ENCODE results near the gene RAD51B.

The RAD51B gene

DNA sequence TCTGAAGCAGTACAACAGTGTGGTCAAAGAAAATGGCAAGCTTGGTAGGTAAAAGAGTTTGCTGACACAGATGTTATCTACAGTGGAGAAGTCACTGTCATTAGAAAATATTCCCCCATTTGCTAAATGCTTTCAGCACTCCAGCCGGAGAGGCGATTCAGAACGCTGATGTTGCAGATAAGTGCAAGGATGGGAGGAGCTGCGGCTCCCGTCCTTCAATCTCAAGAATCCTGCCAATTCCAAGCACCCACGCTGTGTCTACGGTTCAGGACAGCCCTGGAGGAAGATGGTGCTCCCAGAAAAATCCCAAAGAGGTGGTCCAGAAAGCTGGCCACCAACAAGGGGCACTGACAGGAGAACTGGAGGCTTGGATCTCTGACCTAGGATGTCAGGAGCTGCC lies 894.2 kb downstream of the RAD51B start:
- Histone ChIP-seq H3K27ac (peak overlapping the region in 3 of 11 experiments; percentile 49 to 74 (median 64); a peak in 5 of 22 replicates), H3K27me3 (no peaks in the 10 kb centered on the region), H3K4me2 (peak overlapping the region in 3 of 11 experiments; percentile 61 to 71 (median 68); a peak in 6 of 22 replicates), H3K36me3 (no peaks in the 10 kb centered on the region), H4K20me1 (no peaks in the 10 kb centered on the region), H3K9me3 (replicated peaks in 1 of 11) (peaks cover 0 to 6% (median 0%) of the 10 kb centered on the region in 11 experiments; a peak in 3 of 22 replicates), H3K4me3 (no peak overlapping the region), H3K4me1 (peaks cover 0 to 84% (median 0%) of the 10 kb centered on the region in 10 experiments; a peak in 8 of 20 replicates), H3K9ac (no peak overlapping the region)
- no peak for TF ChIP-seq Cebpa-rat (IDR thresholded peaks at IDR 0.05)

DNA sequence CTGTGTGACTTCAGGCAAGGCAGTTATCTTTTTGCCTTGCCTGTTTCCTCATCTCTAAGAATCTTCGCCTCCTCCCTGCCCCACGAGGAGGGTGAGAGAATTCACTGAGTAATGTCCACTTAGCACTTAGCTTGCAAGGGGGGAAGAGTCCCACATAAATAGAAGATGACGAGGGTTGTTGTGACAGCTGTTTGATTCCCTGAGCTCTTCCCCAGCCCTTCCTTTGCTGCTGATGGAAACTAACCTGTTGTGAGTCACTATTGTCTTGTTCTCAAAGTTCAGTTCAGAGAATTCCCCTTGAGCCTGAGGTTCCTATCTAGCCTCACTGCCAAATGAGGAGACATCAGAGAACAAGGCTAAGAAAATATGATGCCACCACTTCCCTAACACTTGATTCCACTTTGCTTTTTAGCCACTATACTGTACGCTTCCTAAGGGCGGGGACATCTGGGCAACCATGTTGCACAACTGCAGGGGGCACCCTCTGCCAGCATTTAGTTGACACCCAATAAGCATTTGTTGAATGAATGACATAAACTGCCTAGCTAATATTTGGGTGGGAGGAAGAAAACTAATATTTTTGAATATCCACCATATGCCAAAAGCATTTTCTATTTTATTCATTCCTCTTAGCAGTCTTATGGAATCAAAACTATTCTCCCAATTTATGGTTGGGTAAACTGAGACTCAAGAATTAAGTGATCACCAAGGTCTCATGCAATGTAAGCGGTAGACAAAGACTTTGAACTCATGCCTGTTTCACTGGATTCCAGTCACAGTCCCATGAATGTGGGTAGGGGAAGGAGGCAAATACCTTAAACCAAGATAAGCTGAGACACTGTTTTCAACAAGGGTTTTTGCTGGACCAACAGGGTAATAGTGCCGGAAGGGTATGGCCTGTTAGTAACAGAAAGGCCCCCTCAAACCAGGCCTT lies 895.7 kb downstream of the RAD51B start:
- Histone ChIP-seq H3K4me3 (no peak overlapping the region), H3K9ac (peak overlapping the region in 2 of 11 experiments; percentile 46 to 49; a peak in 2 of 22 replicates), H3K27ac (peak overlapping the region in 4 of 11 experiments; percentile 44 to 74 (median 56); a peak in 9 of 22 replicates), H3K4me1 (peaks cover 0 to 99% (median 6%) of the 10 kb centered on the region in 10 experiments; a peak in 13 of 20 replicates), H3K9me3 (replicated peaks in 1 of 11) (peaks cover 2 to 12% (median 3%) of the 10 kb centered on the region in 11 experiments; a peak in 21 of 22 replicates), H3K36me3 (no peaks in the 10 kb centered on the region), H3K27me3 (no peaks in the 10 kb centered on the region), H3K4me2 (peak overlapping the region in 5 of 11 experiments; percentile 24 to 71 (median 61); a peak in 8 of 22 replicates), H4K20me1 (no peaks in the 10 kb centered on the region)
- TF ChIP-seq Cebpa-rat (IDR thresholded peaks at IDR 0.05), result no peak

GRCh38 chr14:68716698-68717097 lies 897.1 kb downstream of the RAD51B start:
- Histone ChIP-seq H3K36me3 (no peaks in the 10 kb centered on the region), H3K4me3 (no peak overlapping the region), H3K4me2 (peak overlapping the region in 2 of 11 experiments; percentile 38 to 61; a peak in 5 of 22 replicates), H4K20me1 (no peaks in the 10 kb centered on the region), H3K4me1 (peaks cover under 1 to 88% (median 6%) of the 10 kb centered on the region in 10 experiments; a peak in 14 of 20 replicates), H3K27me3 (no peaks in the 10 kb centered on the region), H3K9ac (no peak overlapping the region), H3K27ac (0 out of 22 replicates have a peak overlapping the region, but pooled peaks of 1 of the 11 experiments have one; percentile 24), H3K9me3 (replicated peaks in 1 of 11) (peaks cover 6 to 23% (median 15%) of the 10 kb centered on the region in 11 experiments; a peak in 21 of 22 replicates)
- TF ChIP-seq Cebpa-rat (IDR thresholded peaks at IDR 0.05), result no peak

DNA sequence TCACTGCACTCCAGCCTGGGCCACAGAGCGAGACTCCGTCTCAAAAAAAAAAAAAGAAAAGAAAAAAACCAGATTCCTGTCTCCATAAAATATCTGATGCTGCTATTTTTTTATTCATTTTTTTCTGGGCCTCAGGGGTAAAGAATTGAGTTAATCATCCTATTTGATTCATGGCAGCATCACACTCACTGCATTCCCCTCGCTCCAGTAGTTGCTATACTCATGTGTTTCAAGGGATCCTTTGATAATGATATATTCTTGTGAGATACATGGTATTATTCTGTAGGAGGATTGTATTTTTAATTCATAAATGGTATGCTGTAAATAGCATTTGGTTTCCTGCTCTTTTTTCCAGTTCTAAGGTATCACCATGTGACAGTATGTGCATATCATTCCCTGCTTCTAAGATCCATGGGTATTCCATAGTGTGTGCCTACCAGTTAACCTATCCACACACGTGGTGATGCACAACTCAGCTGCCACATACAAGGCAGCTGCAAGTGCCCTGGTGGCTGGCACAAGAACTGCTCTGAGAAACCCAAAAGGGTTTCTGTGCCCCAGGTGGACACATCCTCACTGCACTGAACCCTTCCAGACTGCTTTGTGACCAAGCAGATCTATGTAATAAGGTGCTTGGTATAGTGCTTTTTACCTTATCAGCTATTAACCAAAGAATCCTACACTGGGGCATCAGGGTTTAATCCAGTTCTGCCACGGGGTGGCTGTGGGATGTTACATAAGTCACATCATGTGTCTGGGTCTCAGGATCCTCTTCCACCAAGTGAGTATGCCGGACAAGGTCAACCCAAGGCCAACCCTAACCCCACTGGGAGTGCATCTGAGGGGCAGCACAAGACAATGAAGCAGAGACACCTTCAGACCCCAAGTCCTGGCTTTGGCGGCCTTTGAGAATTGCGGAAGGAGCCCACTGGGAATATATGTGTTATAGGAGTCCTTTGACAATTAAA lies 898.7 kb downstream of the RAD51B start:
- no peaks in the 10 kb centered on the region for H3K27me3 ChIP-seq
- H3K9ac ChIP-seq, result no peak overlapping the region
- TF ChIP-seq Cebpa-rat (IDR thresholded peaks at IDR 0.05), result no peak

GRCh38 chr14:68719634-68720384 lies 900.2 kb downstream of the RAD51B start:
- no peak overlapping the region for H3K9ac ChIP-seq
- peaks cover 6 to 23% (median 15%) of the 10 kb centered on the region in 11 experiments; a peak in 21 of 22 replicates for H3K9me3 ChIP-seq (replicated peaks in 1 of 11)
- TF ChIP-seq Cebpa-rat (IDR thresholded peaks at IDR 0.05), result no peak
- H3K27ac ChIP-seq, result peak overlapping the region in 2 of 11 experiments; percentile 29 to 35; a peak in 3 of 22 replicates
- no peaks in the 10 kb centered on the region for H3K36me3 ChIP-seq
- H3K27me3 ChIP-seq, result no peaks in the 10 kb centered on the region
- H3K4me2 ChIP-seq, result peak overlapping the region in 5 of 11 experiments; percentile 0 to 53 (median 48); a peak in 7 of 22 replicates
- H3K4me3 ChIP-seq, result no peak overlapping the region
- H3K4me1 ChIP-seq, result peaks cover 27 to 82% (median 32%) of the 10 kb centered on the region in 10 experiments
- H4K20me1 ChIP-seq, result no peaks in the 10 kb centered on the region

More for the DNA sequence above, 898.7 kb downstream of the RAD51B start:
- H4K20me1 ChIP-seq, result no peaks in the 10 kb centered on the region
- no peaks in the 10 kb centered on the region for H3K36me3 ChIP-seq
- no peak overlapping the region for H3K4me3 ChIP-seq
- H3K4me1 ChIP-seq, result peaks cover 16 to 88% (median 21%) of the 10 kb centered on the region in 10 experiments
- H3K27ac ChIP-seq, result 0 out of 22 replicates have a peak overlapping the region, but pooled peaks of 1 of the 11 experiments have one; percentile 10
- H3K4me2 ChIP-seq, result peak overlapping the region in 3 of 11 experiments; percentile 8 to 61 (median 38); a peak in 5 of 22 replicates
- peaks cover 6 to 23% (median 15%) of the 10 kb centered on the region in 11 experiments; a peak in 21 of 22 replicates for H3K9me3 ChIP-seq (replicated peaks in 1 of 11)

DNA sequence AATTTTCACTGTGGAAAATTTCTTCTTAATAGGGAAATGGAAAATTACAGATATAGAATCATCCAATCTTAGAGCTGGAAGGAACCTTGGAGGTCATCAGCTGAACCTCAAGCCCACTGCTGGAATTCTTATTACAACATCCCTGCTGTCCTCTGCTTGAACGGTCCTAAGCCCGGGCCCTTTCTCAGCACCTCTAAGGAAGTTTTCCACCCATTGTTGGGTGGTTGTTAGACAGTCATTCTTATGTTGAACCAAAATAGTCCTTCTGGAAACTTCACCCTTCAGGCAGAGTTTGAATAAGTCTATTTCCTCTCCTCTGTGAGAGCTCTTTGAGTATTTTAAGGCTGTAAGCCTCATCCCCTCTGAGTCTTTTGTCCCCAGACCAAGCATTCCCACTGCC lies 902.6 kb downstream of the RAD51B start:
- no peaks in the 10 kb centered on the region for H3K36me3 ChIP-seq
- H3K27ac ChIP-seq, result no peak overlapping the region
- H3K9me3 ChIP-seq (replicated peaks in 1 of 11), result peaks cover 6 to 39% (median 29%) of the 10 kb centered on the region in 11 experiments; a peak in 21 of 22 replicates
- H3K4me2 ChIP-seq, result peak overlapping the region; percentile 19 to 66 (median 49); a peak in 21 of 22 replicates
- no peak for TF ChIP-seq Cebpa-rat (IDR thresholded peaks at IDR 0.05)
- H3K4me3 ChIP-seq, result no peak overlapping the region
- no peaks in the 10 kb centered on the region for H3K27me3 ChIP-seq
- H3K9ac ChIP-seq, result no peak overlapping the region; a peak in 1 of 22 replicates
- peaks cover 27 to 69% (median 42%) of the 10 kb centered on the region in 10 experiments for H3K4me1 ChIP-seq
- no peaks in the 10 kb centered on the region for H4K20me1 ChIP-seq

DNA sequence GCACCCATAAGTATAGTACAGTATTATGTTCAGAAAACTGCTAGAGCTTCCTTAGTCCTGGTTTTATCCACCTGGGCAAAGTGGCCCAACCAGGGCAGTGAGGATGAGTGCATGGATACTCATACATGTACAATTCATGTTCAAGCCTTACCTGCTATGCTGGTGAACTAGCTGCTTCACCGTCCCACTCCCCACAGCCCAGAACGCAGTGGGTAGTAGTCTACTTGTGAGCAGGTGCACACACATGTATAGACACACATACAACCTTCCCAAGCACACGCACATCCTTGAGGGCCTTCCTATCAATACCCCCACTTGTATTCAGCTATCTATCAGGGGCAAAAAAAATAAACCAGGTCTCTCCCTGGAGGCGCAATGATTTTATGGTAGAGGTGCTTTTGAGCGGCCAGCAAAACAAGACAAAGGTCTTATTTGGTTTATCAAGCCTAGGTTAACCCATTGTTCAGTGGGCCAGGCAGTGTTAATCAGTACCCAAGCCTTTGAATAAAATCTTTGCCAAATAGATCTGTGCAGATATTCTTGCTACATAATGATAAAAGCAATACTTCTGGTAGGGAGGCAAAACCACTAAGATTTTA lies 903.5 kb downstream of the RAD51B start:
- TF ChIP-seq Cebpa-rat (IDR thresholded peaks at IDR 0.05), result no peak
- Histone ChIP-seq H3K4me1 (peaks cover 29 to 69% (median 42%) of the 10 kb centered on the region in 10 experiments), H3K9me3 (replicated peaks in 1 of 11) (peaks cover 6 to 42% (median 33%) of the 10 kb centered on the region in 11 experiments; a peak in 21 of 22 replicates), H4K20me1 (no peaks in the 10 kb centered on the region), H3K4me2 (peak overlapping the region; percentile 19 to 66 (median 49); a peak in 20 of 22 replicates), H3K4me3 (no peak overlapping the region), H3K27ac (no peak overlapping the region), H3K27me3 (no peaks in the 10 kb centered on the region), H3K36me3 (no peaks in the 10 kb centered on the region), H3K9ac (no peak overlapping the region)
